ENCODE data around the gene GNG8.

GRCh38 chr19:46587861-46588260 lies 48.1 kb downstream of the GNG8 start:
- TF ChIP-seq CTCF (IDR thresholded peaks at IDR 0.05) (no peak), POLR2A (IDR thresholded peaks at IDR 0.05) (no peak)

Data from Peyer's patch (tissue), 4 donors.